ENCODE results near the gene SORCS3.

DNA sequence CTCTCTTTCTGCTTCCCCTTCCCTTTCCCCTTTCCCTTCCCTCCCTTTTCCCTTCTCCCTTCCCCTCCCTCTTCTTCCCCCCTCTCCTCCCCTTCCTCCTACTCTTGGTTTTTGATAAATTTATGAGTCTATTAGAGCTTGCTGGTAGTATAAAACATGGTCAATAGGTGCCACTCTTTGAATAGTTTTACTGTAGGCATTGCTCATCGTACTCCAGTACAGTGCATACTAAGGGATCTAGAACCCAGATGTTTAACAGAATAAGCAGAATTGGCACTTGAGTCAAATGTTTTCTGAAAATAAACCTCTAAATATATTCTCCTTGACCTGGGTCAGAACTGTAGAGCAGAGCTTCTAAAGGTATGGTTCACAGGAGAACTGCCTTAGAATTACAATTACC lies 126.7 kb downstream of the SORCS3 start:
- TF ChIP-seq CTCF (IDR thresholded peaks at IDR 0.05 in 4 of 5, conservative IDR thresholded peaks at IDR 0.05 in 1 of 5) (no peak), POLR2A (IDR thresholded peaks at IDR 0.05) (no peak)
